Upper lobe of left lung (tissue), 6 donors: ENCODE measurements around the gene KLF2. TPM values are rescaled to one million over a fixed set of nuclear protein-coding genes. Genes with fewer than 3 reads are reported as not detected.
A peak's percentile ranks its signal among the peaks of the same experiment; 100 is the strongest.

ENCODE experiments used
- ATAC-seq, 2 donors: fragments of 200-7000 bp; cut with Tn5 transposase; one replicate each; pipeline ENCODE4 v1.9.1; 2022; ENCODE audit warnings: mild to moderate bottlenecking in 2 of 2, moderate library complexity in 2 of 2; ENCODE audit not compliant: low FRiP score in 2 of 2
- DNase-seq, 2 donors: peaks; one replicate each; pipeline ENCODE4 v3.0.0-alpha.2; 2019 to 2020
- H3K27ac ChIP-seq, 4 donors: fragments of 200-600 bp; sonication (generic); one replicate each; pipeline ENCODE4 v1.5.1; 2016 to 2019
- H3K27me3 ChIP-seq, 4 donors: fragments of 200-600 bp; sonication (generic); one replicate each; pipeline ENCODE4 v1.5.1; 2017 to 2019
- H3K36me3 ChIP-seq, 4 donors: fragments of 200-600 bp; sonication (generic); one replicate each; pipeline ENCODE4 v1.5.1; 2016 to 2019
- H3K4me1 ChIP-seq, 4 donors: fragments of 200-600 bp; sonication (generic); one replicate each; pipeline ENCODE4 v1.5.1; 2018 to 2019
- H3K4me3 ChIP-seq, 4 donors: fragments of 200-600 bp; sonication (generic); one replicate each; pipeline ENCODE4 v1.5.1; 2017 to 2019; ENCODE audit warnings: mild to moderate bottlenecking in 2 of 4, moderate library complexity in 1 of 4
- H3K9me3 ChIP-seq, 4 donors: fragments of 200-600 bp; sonication (generic); one replicate each; pipeline ENCODE4 v1.5.1; 2018 to 2019
- CTCF ChIP-seq, 6 experiments: fragments of 450-650 bp in 4 of 6; fragments of 200-600 bp in 2 of 6; sonication (generic) in 2 of 6; IDR thresholded peaks; one replicate each; pipeline ENCODE4 v1.5.1; 2016 to 2019; ENCODE audit warnings: antibody characterized with exemption in 6 of 6
- EP300 ChIP-seq, 4 donors: sonication (generic); formaldehyde crosslinking; IDR thresholded peaks; one replicate each; pipeline ENCODE4 v1.5.1; 2017; ENCODE audit warnings: antibody characterized with exemption in 4 of 4, control low read depth in 2 of 4
- POLR2A ChIP-seq, 4 donors: fragments of 450-650 bp; IDR thresholded peaks; one replicate each; pipeline ENCODE4 v1.5.1; 2016 to 2017; ENCODE audit warnings: antibody characterized with exemption in 4 of 4, mild to moderate bottlenecking in 2 of 4
- POLR2AphosphoS5 ChIP-seq, 2 donors: sonication (generic); formaldehyde crosslinking; IDR thresholded peaks; one replicate each; pipeline ENCODE4 v1.5.1; 2017; ENCODE audit warnings: antibody characterized with exemption in 2 of 2
- WGBS, 2 donors: methylation state at CpG; one replicate each; pipeline ENCODE4 v1.1.5; 2017 to 2018; 5-methylcytosine and 5-hydroxymethylcytosine counted together
- total RNA-seq, 6 donors: library from RNA; depleted of rRNA in 4 of 6; stranded (reverse); fragments of >200 nt in 4 of 6; gene quantifications; one replicate each; pipeline versions ENCODE4 v1.1.0 to v1.2.1, GENCODE V29; 2016 to 2021
- donor health status: DM: no; HTN: no; CAD: no; lungs with moderate emphysema.
- donor health status: DM: no; HTN: yes; CAD: no; lungs with severe emphysema.

The KLF2 gene
- total RNA-seq, 6 donors from 2014 or later = 26.2 to 298 (median 75.8) TPM

- ATAC-seq (no peak), DNase-seq (no peak)
These were observed 44.7 kb downstream of the KLF2 start for GRCh38 chr19:16369306-16369663.

GRCh38 chr19:16369664-16370576 is 45.3 kb downstream of the KLF2 start:
- H3K27ac ChIP-seq = peak overlapping the region; percentile 70 to 82 (median 74)
- no peak for DNase-seq
- TF ChIP-seq EP300 (IDR thresholded peaks at IDR 0.05) (no peak), CTCF (IDR thresholded peaks at IDR 0.05) (no peak), POLR2AphosphoS5 (IDR thresholded peaks at IDR 0.05) (no peak), POLR2A (IDR thresholded peaks at IDR 0.05) (no peak)

More at GRCh38 chr19:16369306-16369663, 44.7 kb downstream of the KLF2 start:
- TF ChIP-seq POLR2AphosphoS5 (IDR thresholded peaks at IDR 0.05) (no peak), CTCF (IDR thresholded peaks at IDR 0.05) (no peak)
- no peaks in the 10 kb centered on the region for H3K36me3 ChIP-seq
- no peaks in the 10 kb centered on the region for H3K9me3 ChIP-seq
- no peak overlapping the region for H3K4me3 ChIP-seq
- 44 to 59% methylated on average over 3 of the region's 3 CpGs for WGBS, 2 donors
- peak overlapping the region in 2 of 4 donors; percentile 2 to 22 for H3K27ac ChIP-seq
- H3K4me1 ChIP-seq = peaks cover 55 to 70% (median 56%) of the 10 kb centered on the region in 4 donors
- no peaks in the 10 kb centered on the region for H3K27me3 ChIP-seq

GRCh38 chr19:16370641-16371391 is 46.2 kb downstream of the KLF2 start:
- DNase-seq = no peak
- H3K27ac ChIP-seq = peak overlapping the region; percentile 70 to 82 (median 74)
- WGBS, 2 donors = 47 to 60% methylated on average over 12 to 15 of the region's 15 CpGs
- TF ChIP-seq CTCF (IDR thresholded peaks at IDR 0.05) = no peak
- no peak for TF ChIP-seq EP300 (IDR thresholded peaks at IDR 0.05)
- no peak for TF ChIP-seq POLR2AphosphoS5 (IDR thresholded peaks at IDR 0.05)
- TF ChIP-seq POLR2A (IDR thresholded peaks at IDR 0.05) = no peak
- H3K4me3 ChIP-seq = no peak overlapping the region
- H3K4me1 ChIP-seq = peaks cover 56 to 71% (median 64%) of the 10 kb centered on the region in 4 donors
- no peaks in the 10 kb centered on the region for H3K9me3 ChIP-seq
- peaks cover 0 to 12% (median 7%) of the 10 kb centered on the region in 4 donors for H3K36me3 ChIP-seq
- no peak for ATAC-seq
- no peaks in the 10 kb centered on the region for H3K27me3 ChIP-seq

More at GRCh38 chr19:16369664-16370576, 45.3 kb downstream of the KLF2 start:
- Histone ChIP-seq H3K9me3 (no peaks in the 10 kb centered on the region), H3K4me1 (peaks cover 56 to 71% (median 62%) of the 10 kb centered on the region in 4 donors), H3K4me3 (no peak overlapping the region), H3K27me3 (no peaks in the 10 kb centered on the region), H3K36me3 (peaks cover 0 to 3% (median 2%) of the 10 kb centered on the region in 4 donors)
- WGBS, 2 donors = 84 to 86% methylated on average over 13 to 21 of the region's 22 CpGs
- ATAC-seq = no peak

- TF ChIP-seq EP300 (IDR thresholded peaks at IDR 0.05) = peak in 1 of 4 donors; percentile 28
- peak; percentile 53 to 74 for TF ChIP-seq POLR2AphosphoS5 (IDR thresholded peaks at IDR 0.05)
- peak in 1 of 4 donors; percentile 14 for TF ChIP-seq POLR2A (IDR thresholded peaks at IDR 0.05)
- TF ChIP-seq CTCF (IDR thresholded peaks at IDR 0.05) = no peak
- H3K9me3 ChIP-seq = no peaks in the 10 kb centered on the region
- WGBS, 2 donors = 36 to 58% methylated on average over 18 of the region's 18 CpGs
- peak; percentile 83 to 90 for DNase-seq
- no peaks in the 10 kb centered on the region for H3K27me3 ChIP-seq
- H3K27ac ChIP-seq = peak overlapping the region; percentile 51 to 82 (median 71)
- ATAC-seq = peak; percentile 69 to 74
- no peak overlapping the region for H3K4me3 ChIP-seq
- peaks cover 60 to 76% (median 69%) of the 10 kb centered on the region in 4 donors for H3K4me1 ChIP-seq
- H3K36me3 ChIP-seq = peaks cover 0 to 19% (median 10%) of the 10 kb centered on the region in 4 donors
These were observed 46.9 kb downstream of the KLF2 start for GRCh38 chr19:16371540-16371986.
